Activated B cell treated with CpG ODN at 0.5 μM for 24 hours (primary cell): Measurements from ENCODE around the gene THAP7. TPM values are rescaled to one million over a fixed set of nuclear protein-coding genes. Genes with fewer than 3 reads are reported as not detected.

Experiments
- ATAC-seq: fragments of 200-7000 bp; cut with Tn5 transposase; one replicate; pipeline ENCODE4 v1.10.0; 2021; ENCODE audit warnings: low read depth, mild to moderate bottlenecking, moderate library complexity
- CTCF ChIA-PET: fragments of 350-600 bp; sonication (Branson Sonifier 250); formaldehyde crosslinking; loops from one replicate; lab custom pipeline; 2021; ENCODE audit warnings: antibody characterized with exemption; lab: Charles Lee
- POLR2A ChIA-PET: fragments of 350-600 bp; sonication (Branson Sonifier 250); formaldehyde crosslinking; loops from one replicate; lab custom pipeline; 2021; ENCODE audit warnings: antibody characterized with exemption; lab: Charles Lee
- DNase-seq: peaks from one replicate; pipeline ENCODE4 v3.0.0; 2022
- H3K27ac Mint-ChIP-seq: one replicate; pipeline ENCODE4 v1.8.0; 2020; ENCODE audit warnings: mixed read lengths
- H3K27me3 Mint-ChIP-seq: one replicate; pipeline ENCODE4 v1.8.0; 2021; ENCODE audit warnings: mixed read lengths
- H3K36me3 Mint-ChIP-seq: one replicate; pipeline ENCODE4 v1.8.0; 2021; ENCODE audit warnings: low read depth, mixed read lengths
- H3K4me1 Mint-ChIP-seq: one replicate; pipeline ENCODE4 v1.8.0; 2021; ENCODE audit warnings: mixed read lengths
- H3K4me3 Mint-ChIP-seq: one replicate; pipeline ENCODE4 v1.8.0; 2020; ENCODE audit warnings: mild to moderate bottlenecking, mixed read lengths
- H3K9me3 Mint-ChIP-seq: one replicate; pipeline ENCODE4 v1.8.0; 2020; ENCODE audit warnings: mixed read lengths
- intact Hi-C: fragments of 100-400 bp; cut with micrococcal nuclease; formaldehyde crosslinking; loops from one replicate; pipeline ENCODE4 v1.15.1; 2024
- total RNA-seq: library from RNA; stranded (reverse); gene quantifications from 2 replicates; pipeline ENCODE4 v1.2.3, GENCODE V29; 2022
- TF ChIP-seq, protein P1 (sequence below): fragments of 200-600 bp; IDR thresholded peaks from one replicate; pipeline ENCODE4 v1.8.0; 2022; ENCODE audit warnings: antibody characterized with exemption, mild to moderate bottlenecking

THAP7 gene
- total RNA-seq, 1 donor from 2014 or later: 27.1 TPM

DNA sequence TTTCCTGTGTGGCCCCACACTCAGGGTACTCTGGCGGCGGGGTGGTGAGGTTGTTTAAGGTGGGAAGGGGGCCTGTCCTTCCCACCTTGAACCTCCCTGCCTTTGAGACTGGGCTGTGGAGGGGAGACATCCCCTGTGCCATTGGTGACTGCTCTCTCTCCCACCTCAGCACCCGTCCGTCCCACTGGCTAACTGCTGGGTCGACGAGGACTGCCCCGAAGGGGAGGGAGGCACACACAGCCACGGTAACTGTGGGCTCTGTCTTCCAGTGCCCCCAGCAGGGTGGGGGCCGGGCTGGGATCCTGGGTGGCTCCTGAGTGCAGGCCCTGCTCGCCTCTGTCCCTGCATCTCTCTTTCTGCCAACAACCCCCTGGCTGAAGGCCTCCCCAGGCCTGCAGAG, 20.6 kb upstream of the THAP7 start:
- no peak overlapping the region for H3K4me3 Mint-ChIP-seq
- ATAC-seq (no peak), DNase-seq (no peak)
- peaks cover 3% of the 10 kb centered on the region for H3K4me1 Mint-ChIP-seq
- ChIA-PET POLR2A (no interaction called here), CTCF (no interaction called here)
- no peak overlapping the region for H3K27ac Mint-ChIP-seq
- TF ChIP-seq, protein P1, sequence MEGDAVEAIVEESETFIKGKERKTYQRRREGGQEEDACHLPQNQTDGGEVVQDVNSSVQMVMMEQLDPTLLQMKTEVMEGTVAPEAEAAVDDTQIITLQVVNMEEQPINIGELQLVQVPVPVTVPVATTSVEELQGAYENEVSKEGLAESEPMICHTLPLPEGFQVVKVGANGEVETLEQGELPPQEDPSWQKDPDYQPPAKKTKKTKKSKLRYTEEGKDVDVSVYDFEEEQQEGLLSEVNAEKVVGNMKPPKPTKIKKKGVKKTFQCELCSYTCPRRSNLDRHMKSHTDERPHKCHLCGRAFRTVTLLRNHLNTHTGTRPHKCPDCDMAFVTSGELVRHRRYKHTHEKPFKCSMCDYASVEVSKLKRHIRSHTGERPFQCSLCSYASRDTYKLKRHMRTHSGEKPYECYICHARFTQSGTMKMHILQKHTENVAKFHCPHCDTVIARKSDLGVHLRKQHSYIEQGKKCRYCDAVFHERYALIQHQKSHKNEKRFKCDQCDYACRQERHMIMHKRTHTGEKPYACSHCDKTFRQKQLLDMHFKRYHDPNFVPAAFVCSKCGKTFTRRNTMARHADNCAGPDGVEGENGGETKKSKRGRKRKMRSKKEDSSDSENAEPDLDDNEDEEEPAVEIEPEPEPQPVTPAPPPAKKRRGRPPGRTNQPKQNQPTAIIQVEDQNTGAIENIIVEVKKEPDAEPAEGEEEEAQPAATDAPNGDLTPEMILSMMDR: no peak
- no peaks in the 10 kb centered on the region for H3K36me3 Mint-ChIP-seq
- intact Hi-C loops: no loop called here
- H3K9me3 Mint-ChIP-seq: no peaks in the 10 kb centered on the region
- peaks cover 5% of the 10 kb centered on the region for H3K27me3 Mint-ChIP-seq

DNA sequence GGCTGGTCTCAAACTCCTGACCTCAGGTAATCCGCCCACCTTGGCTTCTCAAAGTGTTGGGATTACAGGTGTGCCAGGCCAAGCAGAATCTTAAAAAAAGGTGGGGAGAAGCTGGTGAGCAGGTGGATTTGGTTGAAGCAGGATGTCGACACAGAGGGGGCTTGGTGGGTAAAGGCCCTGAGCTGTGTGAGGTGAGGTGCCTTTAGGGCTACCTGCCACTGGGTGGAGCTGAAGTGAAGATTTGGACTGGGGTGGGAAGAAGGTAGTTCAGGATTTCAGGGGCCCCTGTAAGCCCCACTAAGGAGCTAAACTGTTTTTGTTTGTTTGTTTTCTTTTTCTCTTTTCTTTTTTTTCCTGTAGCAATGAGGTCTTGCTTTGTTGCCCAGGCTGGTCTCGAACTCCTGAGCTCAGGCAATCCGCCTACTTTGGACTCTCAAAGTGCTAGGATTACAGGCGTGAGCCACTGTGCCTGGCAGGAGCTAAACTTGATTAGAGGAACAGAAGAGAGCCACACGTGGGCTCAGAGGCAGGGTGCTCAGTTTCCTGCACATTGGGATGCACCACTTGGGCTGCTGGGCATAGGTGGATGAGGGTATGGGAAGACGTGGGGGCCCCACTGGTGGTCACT, 19.0 kb upstream of the THAP7 start:
- peaks cover 5% of the 10 kb centered on the region for H3K4me1 Mint-ChIP-seq
- no peak overlapping the region for H3K27ac Mint-ChIP-seq
- H3K27me3 Mint-ChIP-seq: peaks cover 5% of the 10 kb centered on the region
- ATAC-seq (peak; percentile 61), DNase-seq (no peak)
- no peaks in the 10 kb centered on the region for H3K9me3 Mint-ChIP-seq
- H3K36me3 Mint-ChIP-seq: no peaks in the 10 kb centered on the region
- H3K4me3 Mint-ChIP-seq: no peak overlapping the region
- ChIA-PET POLR2A (no interaction called here), CTCF (interaction anchor here (1.0 kb wide), 2 partner anchors 81 to 564 kb away, joined by 3 read pairs; no protein-coding TSS in a partner anchor)
- intact Hi-C loops: no loop called here
- TF ChIP-seq, protein P1: no peak

DNA sequence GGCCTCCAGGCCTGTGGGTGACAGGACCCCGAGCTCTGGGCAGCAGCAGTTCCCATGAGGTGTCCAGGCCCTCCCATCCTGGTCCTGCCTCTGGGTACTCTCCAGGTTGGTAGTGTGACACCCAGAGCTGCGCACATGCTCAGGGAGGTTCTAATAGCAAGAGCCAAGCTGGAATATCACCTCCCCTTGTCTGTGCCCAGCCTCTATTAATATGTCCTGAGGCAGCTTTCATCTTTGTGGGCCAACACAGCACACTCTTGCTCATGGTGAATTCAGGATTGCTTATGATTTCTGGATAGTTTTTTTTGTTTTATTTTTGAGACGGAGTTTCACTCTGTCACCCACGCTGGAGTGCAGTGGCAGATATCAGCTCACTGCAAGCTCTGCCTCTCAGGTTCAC, 16.4 kb upstream of the THAP7 start:
- Mint-ChIP-seq H3K36me3 (no peaks in the 10 kb centered on the region), H3K4me3 (no peak overlapping the region), H3K27ac (no peak overlapping the region), H3K27me3 (peaks cover 5% of the 10 kb centered on the region), H3K4me1 (peaks cover 25% of the 10 kb centered on the region), H3K9me3 (no peaks in the 10 kb centered on the region)
- intact Hi-C loops: no loop called here
- DNase-seq (no peak), ATAC-seq (no peak)
- CTCF ChIA-PET: no interaction called here
- TF ChIP-seq, protein P1: no peak
- POLR2A ChIA-PET: no interaction called here

DNA sequence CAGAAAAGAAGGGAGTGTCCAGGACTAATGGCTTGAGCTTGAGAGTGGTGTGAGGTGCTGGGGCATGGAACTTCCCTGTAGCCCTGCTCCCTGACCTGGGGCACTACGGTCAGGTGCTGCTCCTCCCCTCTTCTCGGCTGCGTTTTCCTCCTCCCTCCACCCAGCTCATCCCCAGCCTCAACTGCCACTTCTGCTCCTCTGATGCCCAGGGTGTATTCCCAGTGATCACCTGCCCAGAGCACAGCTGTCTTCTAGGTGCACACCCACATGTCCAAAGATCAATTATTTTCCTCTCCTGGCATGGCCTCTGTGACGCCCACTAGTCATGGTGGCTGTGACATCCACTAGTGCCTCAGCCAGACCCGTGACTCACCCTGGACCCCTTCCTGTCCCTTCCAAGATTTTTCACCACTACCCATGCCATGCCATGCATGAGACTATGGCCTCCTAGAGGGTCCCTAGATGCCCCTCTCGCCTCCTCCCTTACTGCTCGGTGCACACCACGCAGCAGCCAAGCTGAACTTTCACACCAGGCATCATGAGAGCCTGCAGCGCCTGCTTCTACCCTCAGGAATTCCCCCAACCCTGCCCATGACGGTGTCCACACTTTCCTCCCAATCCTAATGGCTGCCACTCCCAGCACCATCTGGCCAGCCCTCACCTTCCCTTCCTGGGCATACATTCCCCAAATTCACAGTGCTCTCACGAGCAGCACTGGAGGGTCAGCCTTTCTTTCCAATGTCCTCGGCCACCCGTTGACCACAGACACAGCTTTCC, 14.9 kb upstream of the THAP7 start:
- DNase-seq: no peak
- CTCF ChIA-PET: no interaction called here
- H3K27ac Mint-ChIP-seq: peak overlapping the region; percentile 35
- H3K4me3 Mint-ChIP-seq: no peak overlapping the region
- peaks cover 5% of the 10 kb centered on the region for H3K27me3 Mint-ChIP-seq
- intact Hi-C loops: no loop called here
- no peak for ATAC-seq
- TF ChIP-seq, protein P1: no peak
- H3K4me1 Mint-ChIP-seq: peaks cover 27% of the 10 kb centered on the region
- no peaks in the 10 kb centered on the region for H3K36me3 Mint-ChIP-seq
- POLR2A ChIA-PET: no interaction called here
- no peaks in the 10 kb centered on the region for H3K9me3 Mint-ChIP-seq

DNA sequence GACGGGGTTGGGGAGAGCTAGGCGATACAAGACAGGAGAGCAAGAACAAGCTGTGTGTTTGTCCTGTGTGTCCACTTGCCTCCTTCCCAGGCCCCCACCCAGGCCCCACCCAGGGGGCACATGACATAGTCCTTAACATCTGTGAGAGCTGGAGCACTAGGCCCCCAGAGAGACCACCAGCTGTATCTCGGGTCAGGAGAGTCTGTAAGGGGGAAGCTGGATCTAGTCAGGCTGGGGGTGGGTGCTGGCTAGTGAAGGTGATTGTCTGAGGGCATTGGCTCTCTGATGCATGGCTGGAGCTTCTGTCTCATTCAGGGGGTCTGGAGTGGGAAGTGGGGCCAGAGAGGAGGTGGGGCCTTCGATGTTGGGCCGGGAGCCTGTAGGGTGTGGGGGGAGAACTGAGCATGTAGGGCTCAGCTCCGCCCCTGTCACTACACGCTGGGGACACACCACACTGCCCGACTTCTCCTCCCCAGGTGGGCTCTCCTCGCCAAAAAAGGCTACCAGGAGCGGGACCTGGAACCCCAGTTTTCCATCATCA, 13.6 kb upstream of the THAP7 start:
- Mint-ChIP-seq H3K9me3 (no peaks in the 10 kb centered on the region), H3K27me3 (no peaks in the 10 kb centered on the region), H3K27ac (no peak overlapping the region), H3K4me3 (no peak overlapping the region), H3K36me3 (no peaks in the 10 kb centered on the region), H3K4me1 (peaks cover 27% of the 10 kb centered on the region)
- intact Hi-C loops: no loop called here
- POLR2A ChIA-PET: interaction anchor here (0.7 to 4.6 kb wide), 3 partner anchors 13 to 142 kb away, joined by 3 to 37 read pairs (median 7); partner anchors contain the start of genes LZTR1 and THAP7
- no peak for DNase-seq
- no peak for ATAC-seq
- CTCF ChIA-PET: no interaction called here
- TF ChIP-seq, protein P1: no peak
